DMS153 (cell line): ENCODE measurements around the gene RNF212B.

ENCODE experiments used
- DNase-seq: peaks from one replicate; lab custom pipeline; 2025; lab: John Stamatoyannopoulos, UW

RNF212B gene

DNA sequence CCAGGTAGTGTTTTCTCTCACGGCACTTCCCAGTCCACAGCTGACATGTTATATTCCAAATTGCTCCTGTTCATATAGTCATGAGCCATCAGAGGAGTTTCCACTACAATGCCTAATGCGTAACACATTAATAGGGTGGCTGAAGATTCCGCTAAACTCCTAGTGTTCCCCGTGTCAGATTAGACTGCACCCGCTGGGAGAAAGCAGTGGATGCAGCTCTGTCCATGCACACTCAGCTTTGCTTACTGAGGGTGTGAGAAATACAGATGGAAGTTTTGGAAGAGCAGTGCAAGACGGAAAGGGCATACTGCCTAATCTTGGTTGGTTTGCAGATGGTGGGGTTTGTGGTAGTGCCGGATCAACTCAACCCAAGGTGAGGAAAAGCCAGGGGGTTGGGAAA, 59.4 kb downstream of the RNF212B start:
- DNase-seq: no peak

DNA sequence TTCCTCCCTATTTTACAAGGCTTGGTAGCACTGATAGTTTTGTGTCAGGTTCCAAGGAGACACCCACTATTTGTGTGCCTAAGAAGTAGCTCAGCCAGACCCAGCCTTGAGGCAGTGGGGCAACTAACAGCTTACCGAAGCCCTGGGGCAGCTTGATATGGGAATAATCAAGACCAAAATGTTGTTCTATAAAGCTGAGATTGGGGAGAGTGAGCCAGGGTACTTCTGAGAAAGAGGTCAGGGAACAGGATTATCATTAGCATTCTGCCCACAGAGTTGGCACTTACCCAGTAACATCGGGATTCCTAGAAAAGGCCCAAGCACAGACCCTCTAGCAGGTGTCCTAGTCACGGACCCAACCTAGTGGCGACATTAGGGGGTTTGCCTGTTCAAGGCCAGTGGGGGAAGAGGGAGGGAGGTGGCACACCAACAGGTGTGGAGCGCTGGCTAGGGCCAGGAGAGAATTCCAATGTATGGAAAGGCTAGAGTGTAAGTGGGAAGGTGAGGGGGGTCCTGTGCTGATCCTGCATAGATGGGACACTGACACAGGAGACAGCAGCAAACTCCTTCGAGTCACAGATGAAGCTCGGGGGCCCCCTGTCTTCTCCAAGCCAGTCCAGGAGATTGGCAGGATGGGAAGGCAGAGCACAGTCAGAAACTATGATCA, 60.0 kb downstream of the RNF212B start:
- no peak for DNase-seq

DNA sequence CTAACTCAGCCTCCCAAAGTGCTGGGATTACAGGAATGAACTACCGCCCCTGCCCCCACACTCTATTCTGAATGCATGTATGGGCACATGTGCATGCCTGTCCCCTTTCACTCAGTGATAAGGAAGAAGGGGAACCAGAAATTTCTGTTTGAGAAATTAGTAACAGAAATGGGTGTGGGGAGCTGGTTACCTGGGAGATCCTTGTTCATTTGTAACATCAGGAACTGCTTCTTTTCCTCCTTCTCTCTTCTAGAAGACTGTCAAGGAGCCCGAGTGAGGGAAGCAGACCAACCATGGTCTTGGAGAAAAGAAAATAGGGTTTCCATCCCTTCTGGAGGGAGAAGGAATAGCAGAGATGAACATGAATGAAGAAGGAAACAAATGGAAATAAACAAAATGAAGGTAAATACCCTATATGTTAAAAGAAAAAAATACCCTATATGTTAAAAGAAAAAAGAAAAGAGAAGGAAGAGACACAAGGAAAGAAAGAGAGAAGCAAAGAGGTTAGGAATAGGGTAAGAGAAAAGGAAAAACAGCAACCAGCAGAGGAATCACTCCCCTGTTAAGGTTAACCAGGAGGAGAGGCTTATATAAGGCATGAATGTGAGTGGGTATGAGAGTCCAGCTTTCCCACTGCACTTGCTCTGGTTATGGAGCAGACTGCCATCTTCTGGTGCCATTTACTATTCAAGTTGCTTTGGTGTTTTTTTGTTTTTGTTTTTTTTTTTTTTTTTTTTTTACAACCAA, 61.6 kb downstream of the RNF212B start:
- peak; percentile 24 for DNase-seq

DNA sequence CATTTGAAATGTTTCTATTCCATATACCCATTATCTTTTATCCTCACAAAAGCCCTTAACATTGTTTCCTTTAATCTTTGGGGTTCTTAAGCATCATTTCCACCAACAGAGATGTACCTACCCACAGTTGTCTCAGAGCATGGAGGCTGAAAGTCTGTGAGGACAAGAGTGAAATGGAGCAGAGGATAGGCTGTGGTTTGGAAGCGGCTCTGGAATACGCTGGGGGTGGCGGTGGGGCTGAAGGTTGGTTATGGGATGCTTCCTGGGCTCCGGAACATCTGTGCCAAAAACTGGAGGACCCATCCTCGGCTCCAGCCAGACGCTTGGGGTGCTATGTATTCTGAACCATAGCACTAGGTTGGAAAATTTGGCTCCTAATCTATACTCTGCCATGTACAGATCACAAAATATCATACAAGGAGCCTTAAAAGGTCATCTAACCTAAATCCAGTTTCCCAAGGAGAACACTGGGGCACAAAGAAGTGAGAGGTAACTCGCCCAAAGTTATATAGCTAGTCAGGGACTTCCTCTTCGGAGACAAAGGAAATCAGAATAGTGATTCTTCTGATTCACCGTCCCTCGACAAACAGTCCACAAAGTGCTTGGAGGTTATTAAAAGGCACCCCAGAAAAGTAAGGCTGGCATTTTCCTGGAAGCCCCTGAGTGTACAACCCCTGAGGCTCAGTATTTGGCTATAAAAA, 62.4 kb downstream of the RNF212B start:
- no peak for DNase-seq

DNA sequence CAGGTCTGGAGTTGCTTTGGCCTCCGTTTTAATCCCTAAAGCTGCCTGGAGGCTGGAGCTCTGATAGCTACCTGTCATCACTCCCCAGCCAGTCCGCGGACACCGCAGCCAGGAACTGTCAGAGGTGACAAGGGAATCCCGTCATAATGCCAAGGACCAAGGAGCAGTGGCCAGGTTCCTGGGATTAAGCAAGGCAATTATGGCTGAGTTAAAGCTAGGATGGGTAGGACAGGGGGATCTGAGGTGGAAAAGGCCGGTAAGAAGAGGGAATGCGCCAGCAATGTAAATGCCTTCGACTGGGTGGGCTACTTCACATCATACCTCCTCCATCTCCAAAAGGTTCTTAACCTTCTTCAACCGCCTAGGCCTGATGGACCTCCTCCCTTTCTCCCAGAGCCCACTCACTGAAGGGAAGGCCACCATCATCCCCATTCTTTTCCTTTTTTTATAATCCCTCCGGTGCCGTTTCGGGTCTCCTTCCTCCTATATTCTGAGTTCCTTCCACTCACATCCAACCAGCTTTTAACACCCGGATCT, 63.0 kb downstream of the RNF212B start:
- DNase-seq: no peak

DNA sequence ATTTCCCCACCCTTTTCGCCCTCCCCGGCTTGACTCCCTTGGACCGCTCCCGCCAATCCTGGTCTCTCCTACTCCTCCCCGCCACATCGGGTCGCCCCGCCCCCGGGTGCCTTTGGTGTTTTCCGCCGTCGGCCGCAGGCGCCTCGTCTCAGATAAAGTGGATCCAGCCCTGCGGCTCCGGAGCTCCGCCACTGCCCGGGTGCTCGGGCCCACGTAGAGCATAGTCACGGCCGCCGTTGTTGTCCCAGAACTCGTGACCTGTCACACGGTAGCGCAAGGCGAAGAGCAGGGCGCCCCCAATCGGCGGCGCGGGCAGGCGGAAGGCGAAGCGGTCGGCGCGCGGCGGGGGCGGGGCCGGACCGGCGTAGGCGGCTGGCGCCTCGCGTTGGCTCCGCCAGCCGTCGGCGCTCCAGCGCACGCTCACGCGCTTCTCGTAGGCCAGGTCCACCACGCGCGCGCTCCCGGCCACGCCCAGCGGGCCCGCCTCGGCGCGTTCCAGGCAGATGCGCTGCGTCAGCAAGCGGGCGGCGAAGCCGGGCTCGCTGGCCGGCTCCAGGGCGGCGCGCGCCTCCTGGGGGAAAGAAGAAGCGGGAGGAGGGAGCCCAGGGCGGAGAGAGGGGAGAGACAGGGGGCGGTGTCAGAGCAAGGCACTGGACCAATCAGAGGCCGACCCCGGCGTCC, 63.7 kb downstream of the RNF212B start:
- DNase-seq: peak; percentile 98

DNA sequence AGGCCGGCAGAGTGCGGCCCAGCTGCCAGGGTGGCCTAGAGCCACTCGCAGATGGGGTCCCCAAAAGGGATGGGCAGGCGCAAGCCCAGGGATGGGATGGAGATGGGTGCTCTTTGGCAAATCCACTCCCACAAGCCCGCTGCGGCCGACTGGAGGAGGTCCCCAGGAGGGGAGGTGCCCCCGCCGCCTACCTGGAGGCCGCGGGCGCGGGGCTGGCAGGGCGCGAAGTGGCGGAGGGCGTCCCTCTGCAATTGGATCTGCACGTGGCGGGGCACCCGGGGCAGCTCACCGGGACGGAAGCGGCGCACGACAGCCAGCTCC, 64.2 kb downstream of the RNF212B start:
- DNase-seq: no peak

DNA sequence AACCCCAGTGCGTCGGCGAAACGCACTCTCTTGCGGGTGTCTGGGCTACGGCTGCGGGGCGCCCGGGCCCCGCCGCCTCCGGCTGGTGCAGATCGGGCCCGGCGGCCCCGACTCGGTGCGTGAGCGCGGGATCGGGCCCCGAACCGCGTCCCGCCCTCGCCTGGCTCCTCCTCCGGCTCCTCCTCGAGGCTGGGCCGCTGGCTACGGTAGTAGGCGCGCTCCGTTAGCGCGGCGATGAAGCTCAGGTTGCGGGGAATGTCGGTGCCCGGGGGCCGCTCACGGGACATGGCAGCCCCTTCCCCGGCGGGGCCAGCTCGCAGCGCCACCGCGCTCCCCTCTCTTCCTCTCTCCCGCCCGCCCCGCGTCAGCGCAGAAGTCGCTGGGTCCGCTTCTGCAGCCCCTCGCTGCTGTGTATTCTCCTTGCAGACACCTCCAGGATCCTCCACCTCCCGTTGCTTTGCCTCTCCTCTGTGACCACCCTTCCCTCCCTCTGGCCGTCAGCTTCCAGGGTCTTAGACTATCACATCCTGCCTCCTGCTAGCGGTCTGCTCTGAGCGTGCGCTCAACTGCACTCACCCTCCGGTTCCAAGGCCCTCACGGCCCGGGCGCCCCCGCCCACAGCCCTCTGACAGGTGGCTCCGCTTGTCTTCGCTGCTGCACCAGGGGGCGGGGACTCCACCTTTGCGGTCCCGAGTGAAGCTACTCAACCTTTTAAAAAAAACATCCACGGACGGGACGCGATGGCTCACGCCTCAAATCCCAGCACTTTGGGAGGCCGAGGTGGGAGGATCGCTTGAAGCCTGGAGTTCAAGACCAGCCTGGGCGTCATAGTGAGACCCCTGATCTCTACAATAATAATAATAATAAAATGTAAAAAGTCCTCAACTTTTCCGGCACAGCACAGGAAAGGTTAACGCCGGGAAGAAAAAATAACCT, 64.8 kb downstream of the RNF212B start, which contains the start of gene PPP1R3E:
Gene PPP1R3E, minus strand, starts transcription at position 570 of the 936 bp plus-strand sequence. Its CDS starts 283 bp downstream, at position 287.
- DNase-seq: peak; percentile 61

DNA sequence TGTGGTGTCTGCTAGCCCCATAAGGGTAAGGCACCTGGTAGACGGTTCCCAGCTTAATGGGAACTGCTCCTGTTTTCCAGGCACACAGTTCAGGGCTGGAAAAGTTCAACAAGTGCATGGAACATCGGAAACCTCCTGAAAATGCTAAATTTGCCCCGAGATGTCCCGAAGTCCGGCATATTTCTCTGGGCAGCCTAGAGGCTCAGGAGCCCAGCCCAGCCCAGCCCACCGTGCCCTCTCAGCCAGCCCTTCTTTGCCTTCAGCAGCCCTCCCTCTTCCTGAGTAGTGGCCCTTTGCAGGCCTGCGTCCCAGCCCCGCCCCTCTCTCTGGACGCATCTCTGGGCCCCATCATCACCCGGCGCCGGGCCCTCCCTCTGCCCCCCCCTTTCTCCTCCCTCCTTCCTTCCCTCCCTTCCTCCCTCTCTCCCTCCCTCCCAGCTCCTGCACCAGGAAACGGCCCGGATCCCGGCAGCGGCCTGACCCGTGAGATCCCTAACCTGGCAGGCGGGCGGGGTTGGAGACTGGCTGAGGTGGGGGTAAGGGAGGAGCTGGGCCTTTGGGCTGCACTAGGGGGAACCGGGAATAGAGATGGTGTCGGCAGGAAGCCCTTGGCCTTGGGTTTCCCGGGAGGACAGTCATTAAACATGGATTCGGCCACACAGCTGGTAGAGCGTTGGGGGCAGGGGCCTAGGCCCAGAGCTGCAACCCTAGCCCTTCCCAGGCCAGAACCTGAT, 68.8 kb downstream of the RNF212B start, which contains the start of gene BCL2L2:
Gene BCL2L2, plus strand, starts transcription at position 422 of the 734 bp plus-strand sequence. CDS start 935 bp downstream, outside the sequence.
- DNase-seq: peak; percentile 87

DNA sequence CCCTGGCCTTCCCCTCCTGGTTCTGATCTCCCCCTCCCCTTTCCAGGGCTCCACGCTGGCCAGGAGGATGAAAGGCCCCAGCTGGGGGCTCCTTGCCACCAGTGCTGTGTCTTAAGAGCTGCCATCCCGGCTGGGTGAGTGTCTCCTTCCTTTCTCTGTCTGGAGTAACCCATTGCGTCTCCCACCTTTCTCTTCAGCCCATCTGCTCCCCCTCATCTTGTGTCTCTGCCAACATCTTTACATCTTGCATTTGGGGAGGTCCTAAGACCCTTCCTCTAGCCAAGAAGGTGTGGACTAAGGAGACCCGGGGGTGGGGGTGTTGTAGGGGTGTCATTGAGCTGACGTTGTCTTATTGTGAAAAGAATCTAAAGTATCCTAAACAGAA, 69.4 kb downstream of the RNF212B start:
- DNase-seq: no peak

DNA sequence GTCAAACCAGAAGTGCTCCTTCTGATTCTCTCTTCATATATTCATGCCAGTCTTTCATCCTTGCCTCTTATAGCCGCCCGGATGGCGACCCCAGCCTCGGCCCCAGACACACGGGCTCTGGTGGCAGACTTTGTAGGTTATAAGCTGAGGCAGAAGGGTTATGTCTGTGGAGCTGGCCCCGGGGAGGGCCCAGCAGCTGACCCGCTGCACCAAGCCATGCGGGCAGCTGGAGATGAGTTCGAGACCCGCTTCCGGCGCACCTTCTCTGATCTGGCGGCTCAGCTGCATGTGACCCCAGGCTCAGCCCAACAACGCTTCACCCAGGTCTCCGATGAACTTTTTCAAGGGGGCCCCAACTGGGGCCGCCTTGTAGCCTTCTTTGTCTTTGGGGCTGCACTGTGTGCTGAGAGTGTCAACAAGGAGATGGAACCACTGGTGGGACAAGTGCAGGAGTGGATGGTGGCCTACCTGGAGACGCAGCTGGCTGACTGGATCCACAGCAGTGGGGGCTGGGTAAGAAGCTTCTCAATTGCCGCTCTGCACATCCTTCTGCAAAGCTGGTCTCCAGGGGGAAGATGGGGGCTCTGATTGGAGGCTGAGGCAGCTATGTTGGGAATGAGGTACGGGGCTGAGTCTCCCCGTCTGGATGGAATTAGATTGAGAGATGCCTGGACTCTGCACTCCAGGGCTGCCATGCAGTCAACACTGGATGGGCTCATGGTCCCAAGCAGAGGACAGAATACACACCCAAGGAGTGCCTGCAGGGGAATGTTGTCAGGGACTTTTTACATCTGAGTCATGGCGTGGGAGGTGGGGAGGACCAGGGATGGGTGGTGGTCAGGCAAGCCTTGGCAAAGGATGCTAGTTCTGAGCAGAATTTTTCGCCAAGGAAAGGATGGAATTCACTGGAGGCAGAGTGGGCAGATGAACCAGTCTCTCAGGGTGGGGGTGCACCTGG, 70.2 kb downstream of the RNF212B start:
- DNase-seq: no peak

DNA sequence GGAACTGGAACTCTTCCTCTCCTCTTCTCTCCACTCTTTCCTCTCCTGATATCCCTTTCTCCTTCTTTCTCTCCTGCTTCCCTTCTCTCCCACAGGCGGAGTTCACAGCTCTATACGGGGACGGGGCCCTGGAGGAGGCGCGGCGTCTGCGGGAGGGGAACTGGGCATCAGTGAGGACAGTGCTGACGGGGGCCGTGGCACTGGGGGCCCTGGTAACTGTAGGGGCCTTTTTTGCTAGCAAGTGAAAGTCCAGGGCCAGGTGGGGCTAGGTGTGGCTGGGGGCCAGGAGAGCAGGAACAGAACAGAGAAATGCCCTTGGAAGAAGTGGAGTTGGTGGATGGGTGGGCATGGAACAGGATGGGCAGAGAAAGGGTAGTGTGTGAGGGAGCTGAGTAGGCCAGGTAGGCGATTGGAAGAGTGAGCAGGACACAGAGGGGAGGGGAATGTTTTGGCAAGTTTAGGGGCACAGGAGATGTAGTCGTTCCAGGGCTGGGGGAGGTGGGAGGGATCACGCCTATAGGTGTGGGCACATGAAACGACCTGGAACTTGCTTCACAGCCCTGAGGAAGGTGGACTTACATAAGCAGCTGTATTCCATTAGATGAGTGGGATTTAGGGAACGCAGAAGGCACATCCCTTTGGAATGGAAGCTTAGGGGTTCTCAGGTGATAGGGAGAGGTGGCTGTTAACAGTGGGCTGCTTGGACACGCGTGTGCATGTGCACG, 71.1 kb downstream of the RNF212B start:
- no peak for DNase-seq

DNA sequence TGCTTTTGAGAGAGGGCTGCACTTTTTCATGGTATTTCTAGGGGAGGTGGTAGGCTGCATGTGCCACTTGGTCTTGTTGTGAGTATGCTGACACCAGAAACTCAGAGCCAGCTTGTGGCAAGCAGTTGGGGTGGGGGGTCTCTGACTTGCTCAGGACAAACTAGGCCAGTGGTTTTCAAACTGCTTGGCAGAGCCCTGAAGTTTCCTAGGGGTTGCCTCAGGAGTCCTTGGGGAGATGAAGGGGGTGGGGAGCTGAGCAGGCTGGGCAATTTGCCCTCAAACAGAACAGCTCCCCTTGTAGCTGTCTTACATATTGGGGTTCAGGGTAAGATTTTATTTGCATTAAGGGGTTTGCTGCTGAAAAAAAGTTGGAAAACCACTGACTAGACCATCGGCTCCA, 72.8 kb downstream of the RNF212B start:
- no peak for DNase-seq

DNA sequence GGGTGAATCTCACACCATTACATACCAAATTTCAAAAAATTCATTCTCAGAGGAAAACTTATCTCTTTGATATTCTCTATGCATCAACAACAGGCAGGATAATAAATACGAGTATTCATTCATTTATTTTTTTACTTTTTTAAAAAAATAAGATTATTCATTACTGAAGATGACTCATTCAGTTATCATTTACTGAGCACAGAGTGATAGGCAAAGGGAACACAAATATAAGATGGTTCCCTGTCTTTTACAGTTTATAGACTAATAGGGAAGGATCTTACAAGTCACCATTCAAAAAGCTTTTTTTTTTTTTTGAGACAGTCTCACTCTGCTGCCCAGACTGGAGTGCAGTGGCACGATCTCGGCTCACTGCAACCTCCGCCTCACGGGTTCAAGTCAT, 78.6 kb downstream of the RNF212B start:
- no peak for DNase-seq

DNA sequence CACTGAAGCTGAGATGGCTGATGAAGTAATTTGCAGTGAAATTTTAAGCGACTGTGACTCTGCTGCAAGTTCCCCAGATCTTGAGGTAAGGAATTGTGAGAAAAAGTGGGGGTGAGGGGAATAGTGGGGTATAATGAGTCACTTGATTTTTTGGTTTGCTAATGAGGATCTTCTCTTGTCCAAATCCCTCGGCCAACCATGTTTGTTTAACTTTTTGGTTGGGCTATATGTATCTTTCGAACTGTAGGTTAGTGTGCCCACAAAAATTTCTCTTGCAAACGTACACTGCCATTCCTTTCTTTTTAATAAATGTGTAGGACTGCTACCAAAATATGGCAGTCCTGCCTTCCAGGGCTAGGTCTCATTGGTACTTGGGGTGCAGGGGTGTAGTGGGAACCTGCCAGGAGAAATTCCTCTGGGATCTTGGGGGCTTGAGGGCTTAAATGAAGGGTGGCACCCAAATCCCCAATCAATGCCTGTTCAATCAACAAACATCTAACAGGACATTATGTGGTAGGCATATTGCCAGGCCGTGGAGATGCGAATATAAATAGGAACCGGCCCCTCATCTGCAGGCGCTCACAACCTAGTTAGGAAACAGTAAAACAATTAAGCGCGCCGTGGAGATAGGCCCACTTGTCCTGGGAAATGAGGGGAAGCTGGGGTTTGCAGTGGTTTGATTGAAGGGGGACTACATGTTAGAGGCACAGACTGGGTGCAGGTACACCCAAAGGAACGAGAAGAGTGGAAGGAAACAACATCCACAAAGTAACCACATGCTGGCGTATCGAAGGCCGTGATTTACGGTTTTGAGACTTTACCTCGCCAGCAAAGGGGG, 82.2 kb downstream of the RNF212B start:
- no peak for DNase-seq

DNA sequence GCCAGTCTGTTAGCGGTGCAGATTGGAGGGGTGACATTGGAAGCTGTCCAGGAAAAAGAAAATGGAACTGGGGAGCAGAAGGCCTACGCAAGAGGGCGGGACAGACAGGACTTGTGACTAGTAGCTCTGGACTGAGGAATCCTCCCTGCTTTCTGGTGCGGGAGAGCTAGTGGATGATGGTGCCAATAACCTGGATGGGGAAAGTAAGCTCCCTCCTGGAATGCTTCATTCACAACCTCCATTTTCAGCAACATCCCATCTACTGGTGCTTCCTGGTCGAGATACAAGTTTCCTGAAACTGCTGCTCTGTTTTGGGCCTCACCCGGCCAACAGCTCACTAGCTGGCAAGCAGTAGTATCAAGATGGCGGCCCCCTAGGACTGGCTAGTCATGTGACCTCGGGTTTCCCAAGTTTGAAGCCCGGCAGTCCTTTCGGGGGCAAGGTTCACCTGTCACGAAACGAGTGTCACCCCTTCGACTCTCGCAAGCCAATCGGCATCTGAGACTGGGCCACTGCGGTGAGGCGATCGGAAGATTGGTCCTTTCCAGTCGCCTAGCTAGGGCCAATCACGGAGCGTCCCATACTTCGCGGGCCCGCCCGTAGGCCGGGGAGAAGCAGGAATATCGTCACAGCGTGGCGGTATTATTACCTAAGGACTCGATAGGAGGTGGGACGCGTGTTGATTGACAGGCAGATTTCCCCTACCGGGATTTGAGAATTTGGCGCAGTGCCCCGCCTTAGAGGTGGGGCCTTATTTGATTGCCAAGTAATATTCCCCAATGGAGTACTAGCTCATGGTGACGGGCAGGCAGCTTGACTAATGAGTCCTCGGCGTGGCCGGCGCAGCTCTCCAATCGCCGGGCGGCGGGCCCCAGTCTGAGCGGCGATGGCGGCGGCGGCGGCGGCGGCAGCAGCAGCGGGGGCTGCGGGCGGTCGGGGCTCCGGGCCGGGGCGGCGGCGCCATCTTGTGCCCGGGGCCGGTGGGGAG, 83.1 kb downstream of the RNF212B start, which contains the start of gene PABPN1:
Gene PABPN1, plus strand, starts transcription at position 874 of the 988 bp plus-strand sequence. Its CDS starts 13 bp downstream, at position 887.
- DNase-seq: peak; percentile 100
